SH-SY5Y (cell line): ENCODE results near the gene EPB41L1.

Experiments
- GATA2 ChIP-seq: IDR thresholded peaks from 2 replicates; pipeline ENCODE4 v1.6.1; 2011; ENCODE audit warnings: mild to moderate bottlenecking, low read depth, low read length
- GATA3 ChIP-seq: IDR thresholded peaks from 2 replicates; pipeline ENCODE4 v1.6.1; 2011; ENCODE audit warnings: low read depth, mild to moderate bottlenecking, low read length, moderate library complexity

The EPB41L1 gene

DNA sequence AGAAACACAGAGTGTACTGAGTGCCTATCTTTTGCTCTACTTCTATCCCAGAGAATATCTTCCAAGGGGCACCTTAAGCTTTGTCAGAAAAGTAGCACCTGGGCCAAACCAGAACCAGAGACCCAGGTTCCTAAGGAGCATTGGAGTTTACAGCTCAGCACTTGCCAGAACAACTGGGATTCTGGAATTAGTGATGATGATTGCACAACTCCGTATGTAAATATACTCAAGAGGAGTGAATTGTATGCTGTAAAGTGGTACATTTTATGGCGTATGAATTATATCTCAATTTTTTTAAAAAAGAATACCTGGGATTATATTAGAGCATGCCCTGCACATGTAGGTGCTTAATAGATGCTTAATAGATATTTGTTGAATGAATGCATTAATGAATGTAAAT is 36.2 kb upstream of the EPB41L1 start:
- TF ChIP-seq GATA2 (no peak), GATA3 (no peak)

DNA sequence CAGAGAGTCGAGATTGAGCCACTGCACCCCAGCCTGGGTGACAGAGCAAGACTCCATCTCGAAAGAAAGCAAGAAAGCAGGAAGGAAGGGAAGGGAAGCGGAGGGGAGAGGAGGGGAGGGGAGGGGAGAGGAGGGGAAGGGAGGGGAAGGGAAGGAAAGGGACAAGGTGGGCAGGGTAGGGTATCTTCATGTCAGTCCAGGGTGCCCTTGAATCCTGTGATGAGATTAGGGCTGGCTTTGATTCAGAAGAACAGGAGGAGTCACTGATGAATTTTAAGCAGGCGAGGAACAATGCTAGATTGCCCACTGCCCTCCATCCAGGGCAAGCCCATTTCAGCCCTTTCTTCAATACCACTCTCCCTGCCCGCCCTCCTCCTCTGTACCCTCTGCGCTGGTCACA is 35.0 kb upstream of the EPB41L1 start:
- no peak for TF ChIP-seq GATA2
- no peak for TF ChIP-seq GATA3

DNA sequence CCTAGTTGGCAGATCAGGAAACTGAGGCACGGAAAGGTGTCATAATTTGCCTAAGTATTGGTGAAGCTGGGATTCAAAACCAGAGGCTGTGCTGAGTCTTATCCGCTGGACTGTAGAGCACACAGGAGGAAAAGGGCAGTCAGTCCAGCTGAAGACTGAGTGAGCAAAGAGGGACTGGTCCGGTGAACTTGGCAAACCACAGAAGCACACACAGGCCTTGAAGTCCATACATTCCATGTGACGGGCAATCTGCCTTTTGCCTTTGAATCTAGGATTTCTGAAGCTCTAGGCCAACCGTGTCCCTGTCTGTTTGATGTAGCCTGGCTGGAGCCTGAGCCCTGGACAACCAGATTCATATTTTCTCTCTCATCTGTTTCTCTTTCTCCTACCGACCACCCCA is 34.3 kb upstream of the EPB41L1 start:
- TF ChIP-seq GATA3 = no peak
- TF ChIP-seq GATA2 = no peak

DNA sequence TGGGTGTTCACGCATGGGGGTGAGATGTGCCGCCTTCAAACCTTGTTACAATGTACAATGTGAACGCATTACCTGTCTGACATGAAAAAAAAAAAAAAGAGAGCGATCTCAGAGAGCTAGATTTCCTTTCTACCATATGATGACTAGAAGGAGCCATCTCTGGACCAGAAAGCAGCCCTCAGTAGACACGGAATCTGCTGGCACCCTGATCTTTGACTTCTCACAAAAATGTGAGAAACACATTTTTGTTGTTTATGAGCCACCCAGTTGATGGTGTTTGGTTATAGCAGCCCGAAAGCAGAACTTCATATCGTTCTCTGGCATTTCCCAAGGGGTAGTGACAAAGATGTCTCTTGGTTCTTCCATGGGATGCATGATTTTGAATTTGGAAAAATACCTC is 33.5 kb upstream of the EPB41L1 start:
- TF ChIP-seq GATA2 = no peak
- TF ChIP-seq GATA3 = no peak

DNA sequence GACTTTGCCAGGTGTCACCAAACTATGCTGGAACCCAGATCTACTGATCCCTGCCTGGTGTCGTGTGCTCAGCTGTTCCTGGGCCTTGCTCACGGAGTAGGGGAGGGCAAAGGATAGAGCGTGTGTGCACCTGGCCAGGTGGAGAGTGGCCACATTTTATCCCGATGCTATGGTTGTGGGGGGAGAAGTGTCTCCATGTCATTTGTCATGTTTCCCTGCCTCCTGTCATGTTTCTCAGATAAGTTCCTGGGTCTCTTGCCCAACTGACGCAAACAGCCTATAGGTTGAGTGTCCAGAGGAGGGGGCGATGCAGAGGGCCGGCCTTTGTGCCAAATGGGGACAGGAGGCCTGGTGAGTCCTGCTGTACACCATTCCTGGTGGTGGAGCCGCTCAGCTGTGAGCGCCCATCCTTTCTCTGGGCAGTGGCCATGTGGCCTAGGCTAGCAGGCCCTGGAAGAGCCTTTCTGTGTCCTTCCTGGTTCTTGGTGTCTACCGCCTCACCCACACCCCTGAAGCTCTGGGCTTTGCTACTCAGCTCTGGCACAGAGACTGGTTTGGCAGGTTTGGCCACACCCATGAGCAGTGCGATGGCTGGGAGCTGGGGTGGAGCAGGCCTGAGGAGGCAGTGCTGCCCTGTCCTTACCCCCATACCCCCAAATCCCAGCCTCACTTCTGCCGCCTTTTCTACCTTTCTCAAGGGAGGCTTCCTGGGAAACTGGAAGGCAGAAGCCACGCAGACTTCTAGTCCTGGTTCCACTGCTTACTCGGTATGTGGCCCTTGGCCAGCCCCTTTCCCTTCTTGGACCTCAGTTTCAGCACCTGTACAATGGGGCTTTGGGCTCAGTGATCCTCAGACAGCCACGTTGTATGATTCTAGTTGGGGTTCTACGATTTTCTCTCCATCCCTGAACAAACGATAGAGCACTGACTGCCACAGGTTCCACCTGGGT is 32.3 kb upstream of the EPB41L1 start:
- TF ChIP-seq GATA3 (no peak), GATA2 (no peak)

DNA sequence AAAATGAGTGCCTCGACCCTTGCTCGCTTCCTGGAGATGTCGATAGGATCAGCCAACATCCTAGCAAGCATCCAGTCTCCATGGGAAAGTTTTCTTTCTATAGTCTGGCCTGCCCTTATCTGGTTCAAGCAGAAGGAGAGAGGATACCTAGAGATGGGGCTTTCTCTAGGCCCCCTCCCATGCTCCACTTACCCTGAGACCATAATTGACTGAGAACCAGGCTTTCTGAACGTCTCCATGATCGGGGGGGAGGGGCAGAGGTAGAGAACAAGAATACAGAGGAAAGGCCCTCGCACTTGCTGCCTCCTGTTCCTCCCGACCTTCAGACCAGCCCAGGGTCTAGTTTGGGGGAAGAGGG is 31.6 kb upstream of the EPB41L1 start:
- no peak for TF ChIP-seq GATA2

DNA sequence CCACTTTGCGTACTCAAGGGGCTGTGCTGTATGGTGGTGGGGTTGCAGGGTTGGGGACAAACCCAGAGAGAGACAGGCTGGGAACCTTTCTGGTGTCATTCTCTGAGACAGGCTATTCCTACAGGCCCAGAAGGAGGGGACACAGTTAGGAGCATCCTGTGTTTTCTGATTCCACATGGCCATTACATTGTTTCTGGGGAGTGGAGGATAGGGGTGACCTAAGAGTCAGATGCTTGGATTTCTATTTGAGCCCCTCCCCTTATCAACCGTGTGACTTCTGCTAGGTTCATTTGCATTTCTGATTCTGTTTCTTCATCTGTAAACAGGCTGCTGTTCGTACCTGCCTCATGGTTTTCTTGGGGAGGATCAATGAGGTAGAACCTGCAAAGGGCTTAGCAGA is 29.4 kb upstream of the EPB41L1 start:
- TF ChIP-seq GATA2 (no peak), GATA3 (no peak)

DNA sequence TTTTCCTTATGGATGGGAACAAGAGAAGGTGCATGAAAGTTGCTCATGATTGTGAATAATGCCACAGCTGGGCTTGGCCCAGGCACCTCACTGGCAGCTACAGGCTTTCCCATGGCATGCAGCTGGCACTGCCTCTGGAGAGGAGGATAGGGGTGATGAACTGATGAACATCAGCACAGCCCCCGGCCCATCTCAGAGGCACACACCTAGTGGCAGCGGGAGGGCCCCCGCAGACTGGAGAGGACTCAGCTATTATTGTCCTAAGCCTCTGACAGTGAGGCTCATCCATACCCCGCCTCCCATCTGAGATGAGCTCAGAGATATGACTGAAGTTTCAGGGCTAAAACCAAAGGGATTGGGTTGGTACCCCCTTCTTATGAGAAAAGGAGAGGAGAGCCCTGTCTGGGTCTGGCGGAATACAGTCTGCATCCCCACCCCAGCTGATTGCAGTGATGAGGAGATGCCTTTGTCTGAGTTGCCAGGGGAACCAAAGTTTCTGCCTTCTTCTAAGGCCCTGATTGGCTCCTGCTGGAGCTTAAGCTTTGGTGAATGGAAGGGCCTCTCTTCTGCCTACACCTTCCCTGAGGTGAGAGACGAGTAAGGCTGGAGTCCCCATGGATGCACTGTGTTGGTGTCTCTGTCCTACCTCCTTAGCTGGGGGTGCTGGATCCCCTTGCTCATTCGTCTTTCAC is 27.6 kb upstream of the EPB41L1 start:
- TF ChIP-seq GATA3 (no peak), GATA2 (no peak; the same call in 1 of the 2 replicates)

DNA sequence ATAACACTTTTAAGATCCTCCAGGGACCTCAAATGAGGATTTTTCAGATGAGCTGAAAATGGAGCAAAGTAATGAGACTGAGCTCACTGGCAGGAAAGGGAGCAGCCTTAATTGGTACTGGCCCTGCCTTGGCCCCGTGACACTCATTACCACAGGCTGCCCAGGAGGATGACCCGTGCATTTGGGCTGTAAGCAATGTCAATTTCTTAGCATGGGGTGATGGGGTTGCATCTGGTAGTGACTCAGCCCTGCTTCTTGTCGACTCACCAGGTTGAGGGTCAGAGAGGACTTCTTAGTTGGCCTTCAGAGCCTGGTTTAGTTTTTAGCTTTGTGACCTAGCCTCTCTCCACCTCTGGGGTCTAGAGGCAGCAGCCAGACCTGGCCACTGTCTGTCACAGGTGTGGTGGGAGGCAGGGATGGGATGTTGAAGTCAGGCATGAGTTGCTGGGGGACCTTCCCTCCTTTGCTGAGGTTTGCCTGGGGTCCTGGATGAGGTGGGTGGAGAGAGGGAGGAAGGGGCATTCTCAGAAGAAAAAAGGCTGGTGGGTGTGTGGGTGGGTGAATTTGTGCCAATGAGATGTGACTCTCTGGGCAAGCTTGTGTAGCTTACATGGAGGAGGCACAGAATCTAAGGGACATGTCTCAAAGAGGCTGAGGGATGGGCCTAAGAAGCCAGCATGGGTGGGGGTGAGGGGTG is 25.9 kb upstream of the EPB41L1 start:
- no peak for TF ChIP-seq GATA2
- no peak for TF ChIP-seq GATA3

DNA sequence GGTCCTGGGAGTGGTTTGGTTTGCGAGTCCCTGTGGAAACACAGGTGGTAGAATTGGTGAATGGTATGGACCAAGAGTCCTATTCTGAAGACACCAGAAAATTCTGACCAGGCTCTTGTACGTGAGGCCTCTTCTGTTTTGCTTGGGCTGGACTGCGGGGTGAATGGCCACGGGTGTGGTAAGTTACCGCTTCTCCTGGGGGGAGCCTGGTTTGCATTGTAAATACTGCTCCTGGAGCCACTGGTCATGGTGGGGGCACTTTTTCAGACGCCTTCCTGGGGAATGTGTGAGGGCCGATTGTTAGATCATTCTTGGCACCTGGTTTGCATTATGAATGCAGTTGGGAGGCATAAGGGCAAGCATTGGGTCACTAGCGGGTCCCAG is 25.4 kb upstream of the EPB41L1 start:
- TF ChIP-seq GATA3 = no peak
- no peak for TF ChIP-seq GATA2

DNA sequence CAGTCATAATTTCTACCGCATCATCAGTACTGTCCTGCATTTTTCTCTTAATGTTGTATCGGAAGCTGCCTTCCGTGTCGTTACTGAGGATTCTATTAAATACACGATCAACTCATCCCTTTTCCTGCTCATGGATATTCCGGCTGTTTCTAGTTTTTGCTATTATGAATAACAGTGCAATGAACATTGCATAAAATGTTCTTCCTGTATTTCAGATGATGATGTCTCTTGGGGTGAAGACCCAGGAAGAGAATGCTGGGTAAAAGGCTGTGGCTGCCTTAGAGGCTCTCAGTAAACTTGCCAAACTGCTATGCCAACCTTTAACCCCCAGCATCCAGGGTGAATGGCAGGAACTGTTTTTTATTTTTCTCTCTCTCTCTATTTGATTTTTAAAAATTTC is 24.1 kb upstream of the EPB41L1 start:
- TF ChIP-seq GATA3 = no peak
- no peak for TF ChIP-seq GATA2

DNA sequence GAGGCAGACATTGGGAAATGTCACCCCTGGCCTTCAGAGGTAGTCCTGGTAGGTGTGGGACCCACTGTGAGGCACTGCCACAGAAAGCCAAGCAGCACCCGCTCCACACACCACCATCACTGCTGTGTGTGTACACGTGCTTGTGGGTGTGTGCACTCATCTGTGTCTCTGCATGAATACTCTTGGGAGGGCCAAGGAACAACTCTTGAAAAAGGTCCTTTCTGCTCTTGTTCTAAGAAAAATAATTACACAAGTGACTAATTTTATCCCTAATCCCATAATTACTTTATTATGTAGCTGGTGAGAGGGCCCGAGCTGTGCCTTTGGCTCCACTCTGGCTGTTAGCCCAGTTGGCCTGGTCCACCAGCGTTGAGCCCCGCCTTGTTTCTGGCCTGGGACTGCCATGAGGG is 21.7 kb upstream of the EPB41L1 start:
- TF ChIP-seq GATA3 = no peak
- TF ChIP-seq GATA2 = no peak

DNA sequence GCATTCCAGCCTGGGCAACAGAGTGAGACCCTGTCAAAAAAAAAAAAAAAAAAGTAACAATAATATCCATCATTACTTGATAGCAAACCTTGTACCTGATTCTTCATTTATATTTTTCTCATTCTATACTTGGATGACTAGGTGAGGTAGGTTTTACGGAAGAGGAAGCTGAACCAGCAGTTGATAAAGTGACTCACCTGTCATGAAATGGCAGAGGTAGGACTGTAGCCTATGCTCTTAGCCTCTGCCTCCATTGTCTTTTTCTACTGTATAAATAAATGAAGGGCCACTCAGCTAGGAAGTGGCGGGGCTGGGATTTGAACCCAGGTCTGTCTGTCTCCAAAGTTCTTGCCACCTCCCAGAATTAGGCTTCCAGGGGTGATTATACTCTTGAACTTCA is 20.7 kb upstream of the EPB41L1 start:
- TF ChIP-seq GATA3 = no peak

DNA sequence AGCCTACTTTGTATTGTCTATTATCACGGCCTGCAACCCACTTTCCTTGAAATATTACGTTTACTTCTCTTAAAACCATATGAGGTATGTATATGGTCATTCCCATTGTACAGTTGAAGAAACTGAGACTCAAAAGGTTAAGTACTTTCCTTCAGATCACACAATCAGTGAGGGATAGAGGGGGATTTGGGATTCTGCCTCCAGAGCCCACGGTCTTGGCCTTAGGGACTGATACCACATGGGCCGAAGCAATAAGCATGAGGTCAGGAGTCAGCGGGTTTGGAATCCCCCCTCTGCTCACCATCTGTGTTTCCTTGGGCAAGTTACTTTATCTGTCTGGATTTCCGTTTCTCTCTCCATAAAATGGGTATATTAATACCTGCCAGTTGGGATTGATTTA is 19.4 kb upstream of the EPB41L1 start:
- no peak for TF ChIP-seq GATA2
- no peak for TF ChIP-seq GATA3

DNA sequence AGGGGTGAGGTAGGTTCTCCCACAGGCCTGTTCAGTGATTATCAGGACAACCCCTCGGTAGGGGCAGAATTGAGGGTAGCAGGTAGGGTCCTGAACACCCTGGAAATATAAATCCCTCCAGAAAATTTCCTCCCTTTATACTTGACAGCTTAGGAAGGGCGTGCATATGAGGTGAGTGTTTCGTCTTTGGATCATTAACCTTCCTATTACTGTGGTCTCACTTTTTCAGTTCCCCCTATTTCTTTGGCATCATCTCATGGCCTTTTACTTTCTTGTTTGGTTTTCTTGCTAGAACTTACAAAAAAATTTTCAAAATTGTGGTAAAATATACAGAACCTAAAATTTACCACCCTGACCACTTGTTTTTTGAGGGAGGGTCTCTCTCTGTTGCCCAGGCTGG is 18.7 kb upstream of the EPB41L1 start:
- TF ChIP-seq GATA2 = no peak
- no peak for TF ChIP-seq GATA3
